RPMI7951 (cell line): ENCODE measurements around the gene NOXA1. TPM values are rescaled to one million over a fixed set of nuclear protein-coding genes. Genes with fewer than 3 reads are reported as not detected.
A peak's percentile ranks its signal among the peaks of the same experiment; 100 is the strongest.
"Not testable (repeated sequence)": the region's sequence is repeated elsewhere in the genome, so short reads cannot be mapped to it uniquely, and the experiment has no call there.

Source experiments
- DNase-seq: peaks from one replicate; pipeline ENCODE4 v3.0.0-alpha.2; 2012; ENCODE audit warnings: low read depth
- total RNA-seq: library from RNA; depleted of rRNA; stranded (reverse); fragments of >200 nt; shearing (Covaris generic); gene quantifications from 2 replicates; pipeline ENCODE4 v1.2.3, GENCODE V29; 2014

The NOXA1 gene
- total RNA-seq, 1 experiment from 2014 or later: not detected

- DNase-seq: no peak
Observed at GRCh38 chr9:137406085-137406760, 17.0 kb upstream of the NOXA1 start.

- no peak for DNase-seq
Observed at GRCh38 chr9:137406876-137407589, 16.2 kb upstream of the NOXA1 start.

GRCh38 chr9:137407590-137408300 is 15.4 kb upstream of the NOXA1 start:
- DNase-seq: no peak

GRCh38 chr9:137408651-137409405 is 14.4 kb upstream of the NOXA1 start:
- DNase-seq: no peak

GRCh38 chr9:137409515-137409914 is 13.7 kb upstream of the NOXA1 start:
- no peak for DNase-seq

- not testable (repeated sequence) for DNase-seq
Observed at GRCh38 chr9:137410236-137410890, 12.8 kb upstream of the NOXA1 start.

GRCh38 chr9:137410891-137411249 is 12.3 kb upstream of the NOXA1 start:
- DNase-seq: no peak

- DNase-seq: no peak
Observed at GRCh38 chr9:137411260-137411644, 11.9 kb upstream of the NOXA1 start.

GRCh38 chr9:137411645-137412380 is 11.4 kb upstream of the NOXA1 start:
- DNase-seq: peak; percentile 88

- DNase-seq: no peak
Observed at GRCh38 chr9:137412431-137412830, 10.8 kb upstream of the NOXA1 start.

- no peak for DNase-seq
Observed at GRCh38 chr9:137415451-137415850, 7.7 kb upstream of the NOXA1 start.

GRCh38 chr9:137416006-137416562 is 7.1 kb upstream of the NOXA1 start:
- DNase-seq: no peak

GRCh38 chr9:137416563-137417151 is 6.5 kb upstream of the NOXA1 start:
- DNase-seq: no peak

- no peak for DNase-seq
Observed at GRCh38 chr9:137417161-137418021, 5.8 kb upstream of the NOXA1 start.

- no peak for DNase-seq
Observed at GRCh38 chr9:137421838-137422603, 1.2 kb upstream of the NOXA1 start.

- DNase-seq: peak; percentile 28
Observed at GRCh38 chr9:137423514-137424291, 510 bp downstream of the NOXA1 start.

- DNase-seq: no peak
Observed at GRCh38 chr9:137426018-137426681, 3.0 kb downstream of the NOXA1 start.
